GM23248 (cell line): ENCODE data around the gene SEMA3F. TPM values are rescaled to one million over a fixed set of nuclear protein-coding genes. Genes with fewer than 3 reads are reported as not detected.

Experiments
- DNase-seq: peaks from one replicate; pipeline ENCODE4 v3.0.0-alpha.2; 2015
- H2AFZ ChIP-seq: fragments of 200-600 bp; sonication (generic); 2 replicates; pipeline ENCODE4 v1.6.1; 2016; ENCODE audit warnings: antibody characterized with exemption
- H3F3A ChIP-seq: fragments of 200-600 bp; sonication (generic); 2 replicates; pipeline ENCODE4 v1.6.1; 2016; ENCODE audit warnings: mild to moderate bottlenecking, antibody characterized with exemption, mixed run types; ENCODE audit not compliant: insufficient read depth
- H3K27ac ChIP-seq: fragments of 200-600 bp; sonication (generic); 2 replicates; pipeline ENCODE4 v1.5.1; 2016; ENCODE audit warnings: mild to moderate bottlenecking
- H3K27me3 ChIP-seq: fragments of 200-600 bp; sonication (generic); replicated peaks from 2 replicates; pipeline ENCODE4 v1.6.1; 2016; ENCODE audit warnings: mild to moderate bottlenecking; ENCODE audit not compliant: insufficient read depth
- H3K36me3 ChIP-seq: fragments of 200-600 bp; sonication (generic); 2 replicates; pipeline ENCODE4 v1.6.1; 2016; ENCODE audit warnings: low read depth, mild to moderate bottlenecking
- H3K4me1 ChIP-seq: fragments of 200-600 bp; sonication (generic); 2 replicates; pipeline ENCODE4 v1.6.1; 2016; ENCODE audit warnings: mild to moderate bottlenecking; ENCODE audit not compliant: insufficient read depth
- H3K4me2 ChIP-seq: fragments of 200-600 bp; sonication (generic); one replicate; pipeline ENCODE4 v1.6.1; 2016; ENCODE audit warnings: mild to moderate bottlenecking; ENCODE audit not compliant: unreplicated experiment
- H3K4me3 ChIP-seq: fragments of 200-600 bp; sonication (generic); 2 replicates; pipeline ENCODE4 v1.5.1; 2016; ENCODE audit warnings: mild to moderate bottlenecking
- H3K79me2 ChIP-seq: fragments of 200-600 bp; sonication (generic); 2 replicates; pipeline ENCODE4 v1.6.1; 2016; ENCODE audit warnings: mild to moderate bottlenecking; ENCODE audit not compliant: insufficient read depth
- H3K9ac ChIP-seq: fragments of 200-600 bp; sonication (generic); 2 replicates; pipeline ENCODE4 v1.6.1; 2016; ENCODE audit warnings: mild to moderate bottlenecking
- H3K9me2 ChIP-seq: fragments of 200-600 bp; sonication (generic); 2 replicates; pipeline ENCODE4 v1.6.1; 2016; ENCODE audit warnings: mixed run types, mild to moderate bottlenecking, moderate library complexity; ENCODE audit not compliant: insufficient read depth
- H3K9me3 ChIP-seq: fragments of 200-600 bp; sonication (generic); one replicate; pipeline ENCODE4 v1.6.1; 2017; ENCODE audit warnings: low read depth
- H4K20me1 ChIP-seq: fragments of 200-600 bp; sonication (generic); 2 replicates; pipeline ENCODE4 v1.6.0; 2016; ENCODE audit not compliant: insufficient read depth
- EZH2 ChIP-seq: fragments of 200-600 bp; sonication (generic); IDR thresholded peaks from 2 replicates; pipeline ENCODE4 v1.6.1; 2018; ENCODE audit warnings: antibody characterized with exemption, mild to moderate bottlenecking; ENCODE audit not compliant: insufficient read depth, poor library complexity, severe bottlenecking
- EZH2phosphoT487 ChIP-seq: fragments of 200-600 bp; sonication (generic); IDR thresholded peaks from 2 replicates; pipeline ENCODE4 v1.6.1; 2018; ENCODE audit warnings: antibody characterized with exemption, moderate library complexity, mild to moderate bottlenecking, low read depth; ENCODE audit not compliant: insufficient read depth
- WGBS, 2 experiments: methylation state at CpG; one replicate each; pipeline ENCODE4 v1.1.6; 2015 to 2017; ENCODE audit warnings: low lambda C conversion rate in 2 of 2, low coverage in 1 of 2; ENCODE audit errors: missing lambda C conversion rate in 2 of 2; 5-methylcytosine and 5-hydroxymethylcytosine counted together
- in situ Hi-C: fragments of 300-500 bp; cut with MboI; formaldehyde crosslinking; loops from 2 replicates; pipeline ENCODE4 v1.15.0; 2020
- polyA plus RNA-seq: library from polyadenylated mRNA; unstranded; fragments of >200 nt; fragmentation: Nextera tagmentation; extraction: Ambion mirVana; gene quantifications from 2 replicates; pipeline ENCODE4 v1.2.1, GENCODE V29; 2016
- total RNA-seq: library from RNA; depleted of rRNA; stranded (reverse); fragments of >200 nt; shearing (Covaris generic); gene quantifications from 2 replicates; pipeline ENCODE4 v1.2.3, GENCODE V29; 2014

Gene SEMA3F
- total and polyA plus RNA-seq, 2 experiments from 2014 or later = 0.54 to 3.2 TPM

GRCh38 chr3:50182533-50183099 lies 27.5 kb downstream of the SEMA3F start:
- DNase-seq = no peak
- H3K9ac ChIP-seq = no peak overlapping the region
- 87% methylated on average over 19 to 26 of the region's 26 CpGs for WGBS, 2 experiments

GRCh38 chr3:50183755-50184154 lies 28.6 kb downstream of the SEMA3F start:
- no peaks in the 10 kb centered on the region for H3F3A ChIP-seq

More at GRCh38 chr3:50182533-50183099, 27.5 kb downstream of the SEMA3F start:
- Histone ChIP-seq H3K27ac (no peak overlapping the region), H3F3A (no peaks in the 10 kb centered on the region), H3K4me2 (no peak overlapping the region), H3K36me3 (no peaks in the 10 kb centered on the region), H2AFZ (no peak overlapping the region), H4K20me1 (no peaks in the 10 kb centered on the region), H3K79me2 (no peaks in the 10 kb centered on the region), H3K9me2 (no peaks in the 10 kb centered on the region), H3K4me1 (no peaks in the 10 kb centered on the region), H3K27me3 (no peaks in the 10 kb centered on the region), H3K4me3 (no peak overlapping the region), H3K9me3 (no peaks in the 10 kb centered on the region)
- in situ Hi-C loops = loop anchor here (10.0 kb wide), 1 partner anchor 58 kb away; no protein-coding TSS in a partner anchor
- TF ChIP-seq EZH2 = no peak
- no peak for TF ChIP-seq EZH2phosphoT487

GRCh38 chr3:50184242-50184978 lies 29.3 kb downstream of the SEMA3F start:
- no peaks in the 10 kb centered on the region for H3K27me3 ChIP-seq
- 91 to 92% methylated on average over 21 of the region's 21 CpGs for WGBS, 2 experiments
- no peak overlapping the region for H2AFZ ChIP-seq
- H3K9me3 ChIP-seq = no peaks in the 10 kb centered on the region
- H3K9ac ChIP-seq = no peak overlapping the region
- H3K9me2 ChIP-seq = no peaks in the 10 kb centered on the region
- no peak overlapping the region for H3K27ac ChIP-seq
- H3F3A ChIP-seq = no peaks in the 10 kb centered on the region
- no peaks in the 10 kb centered on the region for H3K36me3 ChIP-seq
- H3K4me2 ChIP-seq = no peak overlapping the region
- H3K4me1 ChIP-seq = no peaks in the 10 kb centered on the region
- TF ChIP-seq EZH2phosphoT487 (no peak), EZH2 (no peak)
- in situ Hi-C loops = loop anchor here (10.0 kb wide), 1 partner anchor 60 kb away; no protein-coding TSS in a partner anchor
- DNase-seq = no peak
- no peaks in the 10 kb centered on the region for H3K79me2 ChIP-seq
- H3K4me3 ChIP-seq = no peak overlapping the region
- no peaks in the 10 kb centered on the region for H4K20me1 ChIP-seq

More at GRCh38 chr3:50183755-50184154, 28.6 kb downstream of the SEMA3F start:
- H3K27me3 ChIP-seq = no peaks in the 10 kb centered on the region
- H3K79me2 ChIP-seq = no peaks in the 10 kb centered on the region
- in situ Hi-C loops = loop anchor here (10.0 kb wide), 1 partner anchor 59 kb away; no protein-coding TSS in a partner anchor
- no peak overlapping the region for H2AFZ ChIP-seq
- no peaks in the 10 kb centered on the region for H3K9me3 ChIP-seq
- TF ChIP-seq EZH2 = no peak
- TF ChIP-seq EZH2phosphoT487 = no peak
- no peak overlapping the region for H3K4me3 ChIP-seq
- no peaks in the 10 kb centered on the region for H3K9me2 ChIP-seq
- no peak for DNase-seq
- no peaks in the 10 kb centered on the region for H4K20me1 ChIP-seq
- 83 to 87% methylated on average over 6 of the region's 6 CpGs for WGBS, 2 experiments
- no peaks in the 10 kb centered on the region for H3K4me1 ChIP-seq
- H3K36me3 ChIP-seq = no peaks in the 10 kb centered on the region
- no peak overlapping the region for H3K9ac ChIP-seq
- H3K27ac ChIP-seq = no peak overlapping the region
- no peak overlapping the region for H3K4me2 ChIP-seq

- Histone ChIP-seq H3K4me2 (no peak overlapping the region), H4K20me1 (no peaks in the 10 kb centered on the region), H3K9ac (no peak overlapping the region), H3K27me3 (no peaks in the 10 kb centered on the region), H3K9me2 (no peaks in the 10 kb centered on the region), H3K79me2 (no peaks in the 10 kb centered on the region), H3K4me3 (no peak overlapping the region), H3K9me3 (no peaks in the 10 kb centered on the region), H2AFZ (no peak overlapping the region), H3K36me3 (no peaks in the 10 kb centered on the region), H3K4me1 (no peaks in the 10 kb centered on the region), H3F3A (no peaks in the 10 kb centered on the region), H3K27ac (no peak overlapping the region)
- 95 to 96% methylated on average over 4 of the region's 4 CpGs for WGBS, 2 experiments
- DNase-seq = no peak
- in situ Hi-C loops = loop anchor here (10.0 kb wide), 1 partner anchor 60 kb away; no protein-coding TSS in a partner anchor
- TF ChIP-seq EZH2phosphoT487 (no peak), EZH2 (no peak)
Observed at GRCh38 chr3:50185230-50185629, 30.1 kb downstream of the SEMA3F start.
